Activated CD4-positive, alpha-beta T cell treated with anti-CD3 and anti-CD28 coated beads, Interleukin-2, amount 10 ng/mL, durations not matched to agents 24 days and 14 days (primary cell): Measurements from ENCODE around the gene SDHAF3. TPM values are rescaled to one million over a fixed set of nuclear protein-coding genes. Genes with fewer than 3 reads are reported as not detected.
"Not testable (repeated sequence)": the region's sequence is repeated elsewhere in the genome, so short reads cannot be mapped to it uniquely, and the experiment has no call there.

ENCODE experiments used
- DNase-seq: peaks from one replicate; pipeline ENCODE4 v3.0.0; 2022
- H3K27ac Mint-ChIP-seq: one replicate; pipeline ENCODE4 v1.8.0; 2022; ENCODE audit warnings: mild to moderate bottlenecking, mixed read lengths
- H3K27me3 Mint-ChIP-seq: one replicate; pipeline ENCODE4 v1.8.0; 2022; ENCODE audit warnings: mixed read lengths
- H3K36me3 Mint-ChIP-seq: one replicate; pipeline ENCODE4 v1.8.0; 2022; ENCODE audit warnings: low read depth, mild to moderate bottlenecking, mixed read lengths
- H3K4me1 Mint-ChIP-seq: one replicate; pipeline ENCODE4 v1.8.0; 2021; ENCODE audit warnings: mixed read lengths
- H3K4me3 Mint-ChIP-seq: one replicate; pipeline ENCODE4 v1.8.0; 2022; ENCODE audit warnings: mild to moderate bottlenecking, moderate library complexity, mixed read lengths
- H3K9me3 Mint-ChIP-seq: one replicate; pipeline ENCODE4 v1.8.0; 2021; ENCODE audit warnings: mixed read lengths
- intact Hi-C: fragments of 100-400 bp; cut with micrococcal nuclease; formaldehyde crosslinking; loops from one replicate; pipeline ENCODE4 v1.15.1; 2023
- total RNA-seq: library from RNA; stranded (reverse); gene quantifications from 2 replicates; pipeline ENCODE4 v1.2.3, GENCODE V29; 2022

Gene SDHAF3
- total RNA-seq, 1 donor from 2014 or later, result 27.8 TPM

DNA sequence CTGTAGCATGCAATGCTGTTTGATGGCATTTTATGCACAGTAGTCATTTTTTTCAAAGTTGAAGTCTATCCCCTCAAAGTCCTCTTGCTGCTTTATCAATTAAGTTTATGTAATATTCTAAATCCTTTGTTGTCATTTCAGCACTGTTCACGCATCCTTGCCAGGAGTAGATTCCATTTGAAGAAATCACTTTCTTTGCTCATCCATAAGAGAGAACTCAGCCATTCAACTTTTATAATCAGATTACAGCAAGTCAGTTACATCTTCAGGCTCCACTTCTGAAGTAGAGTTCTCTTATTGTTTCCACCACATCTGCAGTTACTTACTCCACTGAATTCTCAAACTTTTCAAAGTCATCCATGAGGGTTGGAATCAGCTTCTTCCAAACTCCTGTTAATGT lies 32.3 kb downstream of the SDHAF3 start:
- no peaks in the 10 kb centered on the region for H3K4me1 Mint-ChIP-seq
- H3K4me3 Mint-ChIP-seq, result no peak overlapping the region
- H3K27me3 Mint-ChIP-seq, result no peaks in the 10 kb centered on the region
- peaks cover 8% of the 10 kb centered on the region for H3K36me3 Mint-ChIP-seq
- no peak for DNase-seq
- intact Hi-C loops, result no loop called here
- no peaks in the 10 kb centered on the region for H3K9me3 Mint-ChIP-seq
- H3K27ac Mint-ChIP-seq, result no peak overlapping the region

- no peak overlapping the region for H3K4me3 Mint-ChIP-seq
- H3K27me3 Mint-ChIP-seq, result no peaks in the 10 kb centered on the region
- intact Hi-C loops, result no loop called here
Measured at GRCh38 chr7:97155897-97156418, 38.5 kb downstream of the SDHAF3 start.

GRCh38 chr7:97159984-97160383 lies 42.5 kb downstream of the SDHAF3 start:
- H3K27me3 Mint-ChIP-seq, H3K27ac Mint-ChIP-seq, H3K4me1 Mint-ChIP-seq, H3K4me3 Mint-ChIP-seq, DNase-seq, intact Hi-C loops: not testable (repeated sequence)
- Mint-ChIP-seq H3K36me3 (peaks cover 39% of the 10 kb centered on the region), H3K9me3 (peaks cover 24% of the 10 kb centered on the region)

More at GRCh38 chr7:97155897-97156418, 38.5 kb downstream of the SDHAF3 start:
- Mint-ChIP-seq H3K9me3 (peaks cover 12% of the 10 kb centered on the region), H3K27ac (no peak overlapping the region), H3K36me3 (peaks cover 19% of the 10 kb centered on the region), H3K4me1 (no peaks in the 10 kb centered on the region)
- DNase-seq, result no peak

- DNase-seq, H3K4me3 Mint-ChIP-seq, H3K27ac Mint-ChIP-seq, H3K4me1 Mint-ChIP-seq, intact Hi-C loops, H3K27me3 Mint-ChIP-seq: not testable (repeated sequence)
- H3K36me3 Mint-ChIP-seq, result peaks cover 44% of the 10 kb centered on the region
- H3K9me3 Mint-ChIP-seq, result peaks cover 30% of the 10 kb centered on the region
Measured at GRCh38 chr7:97161609-97162008, 44.1 kb downstream of the SDHAF3 start.

GRCh38 chr7:97166308-97166707 lies 48.8 kb downstream of the SDHAF3 start:
- no peak overlapping the region for H3K4me3 Mint-ChIP-seq
- H3K27ac Mint-ChIP-seq, result no peak overlapping the region
- no peak for DNase-seq
- H3K27me3 Mint-ChIP-seq, result no peaks in the 10 kb centered on the region
- H3K36me3 Mint-ChIP-seq, result peaks cover 43% of the 10 kb centered on the region
- intact Hi-C loops, result no loop called here
- peaks cover 9% of the 10 kb centered on the region for H3K4me1 Mint-ChIP-seq
- peaks cover 34% of the 10 kb centered on the region for H3K9me3 Mint-ChIP-seq

GRCh38 chr7:97167176-97167575 lies 49.7 kb downstream of the SDHAF3 start:
- peaks cover 27% of the 10 kb centered on the region for H3K9me3 Mint-ChIP-seq
- no peak overlapping the region for H3K27ac Mint-ChIP-seq
- no peak for DNase-seq
- no peaks in the 10 kb centered on the region for H3K27me3 Mint-ChIP-seq
- intact Hi-C loops, result no loop called here
- H3K36me3 Mint-ChIP-seq, result peaks cover 36% of the 10 kb centered on the region
- H3K4me3 Mint-ChIP-seq, result no peak overlapping the region
- H3K4me1 Mint-ChIP-seq, result peaks cover 9% of the 10 kb centered on the region

- peaks cover 33% of the 10 kb centered on the region for H3K36me3 Mint-ChIP-seq
- no peak overlapping the region for H3K4me3 Mint-ChIP-seq
- H3K27ac Mint-ChIP-seq, result peak overlapping the region; percentile 19
- peaks cover 22% of the 10 kb centered on the region for H3K9me3 Mint-ChIP-seq
- no peak for DNase-seq
- peaks cover 9% of the 10 kb centered on the region for H3K4me1 Mint-ChIP-seq
- intact Hi-C loops, result no loop called here
- no peaks in the 10 kb centered on the region for H3K27me3 Mint-ChIP-seq
Measured at GRCh38 chr7:97167749-97168148, 50.3 kb downstream of the SDHAF3 start.

GRCh38 chr7:97174303-97174702 lies 56.8 kb downstream of the SDHAF3 start:
- Mint-ChIP-seq H3K27ac (no peak overlapping the region), H3K4me1 (no peaks in the 10 kb centered on the region), H3K27me3 (no peaks in the 10 kb centered on the region), H3K9me3 (no peaks in the 10 kb centered on the region), H3K4me3 (no peak overlapping the region), H3K36me3 (peaks cover 2% of the 10 kb centered on the region)
- intact Hi-C loops, result loop anchor here (10.0 kb wide), 1 partner anchor 1260 kb away; no protein-coding TSS in a partner anchor
- no peak for DNase-seq

DNA sequence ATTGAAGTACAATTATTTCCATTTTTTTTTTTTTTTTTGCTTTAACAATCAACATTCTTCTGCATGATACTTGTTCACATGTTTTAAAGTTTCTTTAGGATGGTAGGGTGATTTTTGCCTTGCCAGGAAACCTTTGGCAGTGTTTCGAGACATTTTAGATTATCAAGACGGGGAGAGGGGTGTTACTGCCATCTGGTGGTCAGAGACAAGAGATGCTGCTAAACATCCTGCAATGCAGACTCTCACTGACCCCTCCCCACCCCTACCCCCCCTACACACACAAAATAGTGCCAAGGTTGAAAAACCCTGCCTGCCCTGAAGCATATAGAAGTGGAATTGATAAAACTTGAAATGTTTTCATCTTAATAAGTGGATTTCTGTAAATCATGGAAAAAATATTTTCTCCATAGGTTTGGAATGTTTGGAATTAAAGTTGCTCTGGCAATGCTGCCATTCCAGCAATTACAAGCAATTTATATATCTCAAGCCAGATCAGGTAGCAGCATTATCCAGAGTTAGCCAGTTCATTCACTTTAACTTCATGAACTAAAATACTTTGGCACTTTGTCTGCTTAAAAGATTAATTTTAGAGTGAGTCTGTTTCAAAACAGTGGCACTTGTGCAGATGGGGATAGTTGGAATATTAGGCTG lies 62.1 kb downstream of the SDHAF3 start:
- intact Hi-C loops, result loop anchor here (1.0 to 10.0 kb wide), 3 partner anchors 34 to 1265 kb away; no protein-coding TSS in a partner anchor

GRCh38 chr7:97187067-97187466 lies 69.6 kb downstream of the SDHAF3 start:
- Mint-ChIP-seq H3K4me1 (no peaks in the 10 kb centered on the region), H3K27ac (no peak overlapping the region), H3K4me3 (no peak overlapping the region), H3K9me3 (no peaks in the 10 kb centered on the region), H3K36me3 (peaks cover 2% of the 10 kb centered on the region), H3K27me3 (peaks cover 3% of the 10 kb centered on the region)
- DNase-seq, result no peak
- intact Hi-C loops, result no loop called here

More for the DNA sequence above, 62.1 kb downstream of the SDHAF3 start:
- peaks cover 5% of the 10 kb centered on the region for H3K36me3 Mint-ChIP-seq
- peak; percentile 81 for DNase-seq
- H3K9me3 Mint-ChIP-seq, result no peaks in the 10 kb centered on the region
- no peak overlapping the region for H3K4me3 Mint-ChIP-seq
- H3K4me1 Mint-ChIP-seq, result no peaks in the 10 kb centered on the region
- H3K27me3 Mint-ChIP-seq, result no peaks in the 10 kb centered on the region
- H3K27ac Mint-ChIP-seq, result no peak overlapping the region

GRCh38 chr7:97196174-97196573 lies 78.7 kb downstream of the SDHAF3 start:
- H3K36me3 Mint-ChIP-seq, H3K27ac Mint-ChIP-seq, H3K4me3 Mint-ChIP-seq, H3K9me3 Mint-ChIP-seq, intact Hi-C loops, DNase-seq, H3K4me1 Mint-ChIP-seq: not testable (repeated sequence)
- H3K27me3 Mint-ChIP-seq, result peaks cover 12% of the 10 kb centered on the region

DNA sequence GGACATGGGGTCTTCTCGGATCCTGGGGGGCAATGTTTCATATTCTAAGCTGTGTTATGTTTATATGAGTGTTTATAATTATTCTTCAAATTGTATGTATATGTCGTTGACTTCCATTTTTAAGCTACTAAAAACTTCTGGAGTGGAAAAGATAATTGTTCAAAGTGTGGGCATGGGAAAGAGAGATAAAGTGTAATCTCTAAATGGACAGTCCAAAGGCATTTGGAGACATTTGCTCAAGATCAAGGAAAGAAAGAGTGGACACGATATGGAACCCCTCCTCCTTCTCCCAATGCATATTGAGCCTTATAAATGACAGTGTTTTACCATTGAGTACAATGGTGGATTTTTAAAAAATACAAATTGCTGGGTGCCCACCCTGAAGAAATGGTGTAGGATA lies 81.1 kb downstream of the SDHAF3 start:
- intact Hi-C loops, result no loop called here

GRCh38 chr7:97200018-97200417 lies 82.5 kb downstream of the SDHAF3 start:
- no peak overlapping the region for H3K4me3 Mint-ChIP-seq
- no peak overlapping the region for H3K27ac Mint-ChIP-seq
- H3K36me3 Mint-ChIP-seq, result no peaks in the 10 kb centered on the region
- H3K27me3 Mint-ChIP-seq, result peaks cover 7% of the 10 kb centered on the region
- no peaks in the 10 kb centered on the region for H3K9me3 Mint-ChIP-seq
- H3K4me1 Mint-ChIP-seq, result no peaks in the 10 kb centered on the region
- intact Hi-C loops, result no loop called here
- peak; percentile 2 for DNase-seq

More for the DNA sequence above, 81.1 kb downstream of the SDHAF3 start:
- no peak overlapping the region for H3K4me3 Mint-ChIP-seq
- H3K9me3 Mint-ChIP-seq, result no peaks in the 10 kb centered on the region
- no peaks in the 10 kb centered on the region for H3K4me1 Mint-ChIP-seq
- H3K27ac Mint-ChIP-seq, result no peak overlapping the region
- H3K36me3 Mint-ChIP-seq, result no peaks in the 10 kb centered on the region
- peaks cover 12% of the 10 kb centered on the region for H3K27me3 Mint-ChIP-seq
- DNase-seq, result peak; percentile 1

DNA sequence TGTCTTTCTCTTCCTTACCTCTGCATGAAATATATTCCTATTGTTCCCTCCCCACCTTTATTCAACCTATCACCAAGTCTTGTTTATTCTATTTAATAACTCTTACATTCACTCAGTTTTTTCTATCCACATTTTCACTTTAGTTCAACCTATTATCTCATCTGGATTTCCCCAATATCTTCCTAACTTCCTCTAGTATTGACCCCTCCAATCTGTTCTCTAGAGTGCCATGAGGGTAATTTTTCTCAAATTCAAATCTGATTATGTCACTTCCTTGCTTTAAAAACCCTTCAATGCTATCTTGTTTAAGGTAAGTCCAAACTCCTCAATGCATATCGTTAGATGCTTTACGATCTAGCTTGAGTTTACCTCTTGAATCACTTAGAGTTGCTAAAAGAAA lies 86.5 kb downstream of the SDHAF3 start:
- Mint-ChIP-seq H3K4me3 (no peak overlapping the region), H3K4me1 (no peaks in the 10 kb centered on the region), H3K27ac (no peak overlapping the region), H3K27me3 (no peaks in the 10 kb centered on the region), H3K9me3 (no peaks in the 10 kb centered on the region), H3K36me3 (no peaks in the 10 kb centered on the region)
- peak; percentile 0 for DNase-seq
- intact Hi-C loops, result no loop called here

GRCh38 chr7:97204821-97205220 lies 87.3 kb downstream of the SDHAF3 start:
- intact Hi-C loops, result no loop called here
- Mint-ChIP-seq H3K27me3 (no peaks in the 10 kb centered on the region), H3K4me3 (no peak overlapping the region), H3K4me1 (no peaks in the 10 kb centered on the region), H3K9me3 (no peaks in the 10 kb centered on the region), H3K36me3 (no peaks in the 10 kb centered on the region), H3K27ac (no peak overlapping the region)
- DNase-seq, result peak; percentile 9
